Caki2 (cell line): ENCODE results near the gene SPRR2D. TPM values are rescaled to one million over a fixed set of nuclear protein-coding genes. Genes with fewer than 3 reads are reported as not detected.
"Not testable (repeated sequence)": the region's sequence is repeated elsewhere in the genome, so short reads cannot be mapped to it uniquely, and the experiment has no call there.

Experiments
- DNase-seq: peaks from one replicate; pipeline ENCODE4 v3.0.0-alpha.2; 2015; ENCODE audit warnings: low read depth
- in situ Hi-C: cut with HindIII; loops from 2 replicates; pipeline ENCODE4 v1.10.0; 2016; ENCODE audit warnings: low sequenced_read_pairs, low pct_unique_long_range_greater_than_20kb, mixed read lengths
- total RNA-seq: library from RNA; depleted of rRNA; stranded (reverse); fragments of >200 nt; shearing (Covaris generic); gene quantifications from 2 replicates; pipeline ENCODE4 v1.2.3, GENCODE V29; 2014; ENCODE audit warnings: low replicate concordance; rRNA removed

SPRR2D gene
- total RNA-seq, 1 experiment from 2014 or later = not detected

DNA sequence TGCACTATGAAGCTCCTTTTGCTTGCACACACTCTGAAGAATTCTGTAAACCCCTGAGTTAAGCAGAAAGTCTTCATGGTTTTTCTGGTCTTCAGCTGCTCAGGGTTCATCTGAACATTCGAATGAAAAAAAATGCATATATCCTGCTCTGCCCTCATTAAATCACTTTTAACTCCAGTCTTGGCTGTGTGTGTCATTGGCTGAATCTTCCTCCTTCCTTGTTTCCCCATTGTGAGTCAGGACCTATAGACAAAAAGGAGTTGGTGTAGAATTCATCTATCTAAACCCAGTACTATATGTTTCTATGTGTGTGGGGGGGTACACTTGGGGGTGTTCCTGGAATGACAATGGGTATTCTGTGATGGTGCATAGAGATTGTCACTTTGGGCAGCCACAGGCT is 16.5 kb downstream of the SPRR2D start:
- in situ Hi-C loops = no loop called here
- DNase-seq = no peak

DNA sequence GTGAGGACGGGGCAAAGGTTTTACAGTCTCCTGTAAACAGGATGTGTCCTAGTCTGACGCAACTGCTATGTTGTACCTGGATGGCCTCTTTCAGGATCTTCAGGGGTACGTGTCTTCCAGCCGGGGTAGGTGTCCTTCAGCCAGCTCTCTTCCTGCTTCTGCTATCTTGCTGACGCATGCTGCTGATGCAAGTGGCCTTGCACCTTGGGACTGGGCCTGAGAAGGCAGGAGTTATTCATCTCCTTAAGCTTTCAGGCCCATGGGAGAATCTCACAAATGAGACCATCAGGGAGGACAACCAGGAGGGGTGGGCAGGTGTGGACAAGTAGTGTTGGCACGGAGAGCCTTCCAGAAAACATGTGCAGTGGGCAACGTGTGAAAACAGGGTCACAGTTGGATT is 17.8 kb downstream of the SPRR2D start:
- in situ Hi-C loops = no loop called here
- no peak for DNase-seq

DNA sequence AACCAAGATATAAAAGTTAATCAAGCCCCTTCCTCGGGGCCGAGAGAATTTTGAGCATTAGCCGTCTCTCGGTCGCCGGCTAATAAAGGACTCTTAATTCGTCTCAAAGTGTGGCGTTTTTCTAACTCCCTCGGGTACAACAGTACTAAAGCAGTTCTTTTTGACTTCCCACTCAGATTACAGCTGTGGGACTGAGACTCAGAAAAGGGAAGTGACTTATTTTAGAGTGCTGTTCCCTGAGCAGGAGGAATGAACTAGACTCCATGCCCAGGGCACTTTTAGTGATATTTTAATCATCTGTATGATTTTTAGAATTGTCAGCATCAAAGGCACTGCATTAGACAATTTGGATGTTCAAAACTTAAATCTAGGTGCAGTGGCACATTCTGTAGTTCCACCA is 18.6 kb downstream of the SPRR2D start:
- in situ Hi-C loops, DNase-seq: not testable (repeated sequence)

GRCh38 chr1:153021829-153022228 is 19.1 kb downstream of the SPRR2D start:
- DNase-seq, in situ Hi-C loops: not testable (repeated sequence)

GRCh38 chr1:153011235-153011758 is 29.6 kb downstream of the SPRR2D start:
- DNase-seq, in situ Hi-C loops: not testable (repeated sequence)

- in situ Hi-C loops = no loop called here
- no peak for DNase-seq
Measured at GRCh38 chr1:153001382-153001781, 39.5 kb downstream of the SPRR2D start, which contains the start of gene SPRR3. Gene SPRR3 (plus strand): TSS chr1:153001749. CDS start chr1:153003021, 1,272 bp downstream.

GRCh38 chr1:153000294-153000693 is 40.6 kb downstream of the SPRR2D start:
- in situ Hi-C loops = no loop called here
- no peak for DNase-seq

GRCh38 chr1:152999818-153000217 is 41.1 kb downstream of the SPRR2D start:
- in situ Hi-C loops = no loop called here
- DNase-seq = no peak

DNA sequence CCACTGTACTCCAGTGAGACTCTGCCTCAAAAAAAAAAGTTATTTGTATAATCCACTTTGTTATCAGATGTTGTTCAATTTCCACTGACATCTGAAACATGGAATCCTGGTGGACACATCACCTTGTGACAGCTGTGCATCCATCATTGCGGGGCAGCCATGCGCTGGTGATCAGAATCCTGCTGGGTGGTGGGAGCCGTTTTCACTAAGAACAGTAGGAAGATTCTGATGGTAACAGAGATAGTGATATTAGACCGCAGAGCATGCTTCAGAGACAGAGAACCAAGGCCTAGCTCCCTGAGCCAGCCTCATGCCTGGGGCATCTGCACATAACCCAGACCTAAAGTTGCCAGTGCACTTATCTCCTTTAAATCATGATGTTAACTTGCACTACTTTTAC is 42.4 kb downstream of the SPRR2D start:
- in situ Hi-C loops = no loop called here
- no peak for DNase-seq

DNA sequence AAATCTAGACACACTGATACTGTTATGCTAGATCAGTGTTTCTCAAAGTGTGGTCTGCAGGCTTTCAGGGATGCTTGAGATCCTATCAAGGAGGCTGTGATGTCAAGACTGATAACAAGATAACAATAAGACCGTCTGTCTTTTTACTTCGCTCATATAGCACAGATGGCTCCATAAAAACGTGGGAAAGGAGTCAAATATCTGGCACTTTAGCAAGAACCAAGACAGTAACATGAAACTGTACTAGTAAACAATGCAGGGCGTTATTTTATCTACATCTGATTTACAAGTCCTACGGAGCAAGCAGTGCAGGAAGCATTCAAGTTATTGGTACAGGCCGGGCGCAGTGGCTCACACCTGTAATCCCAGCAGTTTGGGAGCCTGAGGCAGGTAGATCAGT is 43.0 kb downstream of the SPRR2D start:
- in situ Hi-C loops = no loop called here
- DNase-seq = no peak

- DNase-seq = no peak
- in situ Hi-C loops = no loop called here
Measured at GRCh38 chr1:152996633-152997400, 44.1 kb downstream of the SPRR2D start.

- in situ Hi-C loops = no loop called here
- DNase-seq = no peak
Measured at GRCh38 chr1:152995842-152996241, 45.1 kb downstream of the SPRR2D start.

- in situ Hi-C loops = no loop called here
- no peak for DNase-seq
Measured at GRCh38 chr1:152993186-152993585, 47.7 kb downstream of the SPRR2D start.

Other genes with a start within 250 kb of the SPRR2D start
- not detected in 2 replicates for gene LCE1D, start 244.4 kb downstream of the SPRR2D start, total RNA-seq
- gene LCE1C, start 234.5 kb downstream of the SPRR2D start, total RNA-seq = not detected in 2 replicates
- gene LCE1B, start 229.1 kb downstream of the SPRR2D start, total RNA-seq = not detected in 2 replicates
- not detected in 2 replicates for gene LCE1A, start 213.6 kb downstream of the SPRR2D start, total RNA-seq
- not detected in 2 replicates for gene LCE6A, start 198.3 kb downstream of the SPRR2D start, total RNA-seq
- gene LCE7A, start 181.1 kb downstream of the SPRR2D start, total RNA-seq = not detected in 2 replicates
- not detected in 2 replicates for gene SMCP, start 162.8 kb downstream of the SPRR2D start, total RNA-seq
- not detected in 2 replicates for gene IVL, start 132.6 kb downstream of the SPRR2D start, total RNA-seq
- gene SPRR5, start 93.9 kb downstream of the SPRR2D start, total RNA-seq = not detected in 2 replicates
- gene SPRR4, start 70.5 kb downstream of the SPRR2D start, total RNA-seq = not detected in 2 replicates
- gene SPRR1A, start 57.0 kb downstream of the SPRR2D start, total RNA-seq = not detected in 2 replicates
- gene SPRR3, start 39.4 kb downstream of the SPRR2D start, total RNA-seq = not detected in 2 replicates
- gene SPRR1B, start 9.9 kb downstream of the SPRR2D start, total RNA-seq = not detected in 2 replicates
- not detected in 2 replicates for gene SPRR2A, start 16.4 kb upstream of the SPRR2D start, total RNA-seq
- not detected in 2 replicates for gene SPRR2B, start 30.5 kb upstream of the SPRR2D start, total RNA-seq
- gene SPRR2E, start 53.4 kb upstream of the SPRR2D start, total RNA-seq = not detected in 2 replicates
- gene SPRR2F, start 72.4 kb upstream of the SPRR2D start, total RNA-seq = not detected in 2 replicates
- gene SPRR2G, start 109.8 kb upstream of the SPRR2D start, total RNA-seq = not detected in 2 replicates
- not detected in 2 replicates for gene LELP1, start 162.3 kb upstream of the SPRR2D start, total RNA-seq
- not detected in 2 replicates for gene PRR9, start 176.5 kb upstream of the SPRR2D start, total RNA-seq
- gene LORICRIN, start 218.6 kb upstream of the SPRR2D start, total RNA-seq = not detected in 2 replicates